Thymus (tissue), 11 donors: ENCODE results near the gene AMT. TPM values are rescaled to one million over a fixed set of nuclear protein-coding genes. Genes with fewer than 3 reads are reported as not detected.

ENCODE experiments used
- DNase-seq, 9 donors: peaks; one replicate each; pipeline ENCODE4 v3.0.0-alpha.2; 2013; ENCODE audit warnings: low spot score in 9 of 9, low read depth in 6 of 9, missing footprints in 1 of 9
- H3K27ac ChIP-seq, 2 donors: one replicate each; pipeline ENCODE4 v1.5.1; 2013; ENCODE audit warnings: control low read depth in 1 of 2, low read depth in 1 of 2, low read length in 1 of 2, mild to moderate bottlenecking in 1 of 2, moderate library complexity in 1 of 2
- H3K27me3 ChIP-seq, 2 donors: one replicate each; pipeline ENCODE4 v1.5.1; 2013; ENCODE audit warnings: low read length in 1 of 2; ENCODE audit not compliant: control insufficient read depth in 2 of 2, insufficient read depth in 1 of 2
- H3K36me3 ChIP-seq, 2 donors: one replicate each; pipeline ENCODE4 v1.5.1; 2013; ENCODE audit warnings: low read length in 1 of 2, mild to moderate bottlenecking in 1 of 2, moderate library complexity in 1 of 2; ENCODE audit not compliant: control insufficient read depth in 2 of 2, insufficient read depth in 2 of 2
- H3K4me1 ChIP-seq, 2 donors: one replicate each; pipeline ENCODE4 v1.5.1; 2013; ENCODE audit warnings: low read length in 2 of 2; ENCODE audit not compliant: control insufficient read depth in 2 of 2, insufficient read depth in 2 of 2
- H3K4me3 ChIP-seq, 2 donors: one replicate each; pipeline ENCODE4 v1.5.1; 2013; ENCODE audit warnings: low read length in 2 of 2, control low read depth in 1 of 2, mild to moderate bottlenecking in 1 of 2
- H3K9me3 ChIP-seq, 2 donors: one replicate each; pipeline ENCODE4 v1.5.1; 2013; ENCODE audit warnings: low read length in 1 of 2, mild to moderate bottlenecking in 1 of 2; ENCODE audit not compliant: control insufficient read depth in 2 of 2, insufficient read depth in 1 of 2
- WGBS: extraction: QIAGEN DNeasy Blood & Tissue Kit; methylation state at CpG from one replicate; pipeline ENCODE4 v1.1.7; 2013; 5-methylcytosine and 5-hydroxymethylcytosine counted together
- polyA plus RNA-seq: library from polyadenylated mRNA; stranded (reverse); fragments of 200-250 nt; gene quantifications from one replicate; pipeline ENCODE4 v1.2.3, GENCODE V29; 2013
- total RNA-seq: library from RNA; stranded (reverse); fragments of 120-200 nt; gene quantifications from one replicate; pipeline ENCODE4 v1.2.4, GENCODE V29; 2013
- donor health status: healthy.

Gene AMT
- total and polyA plus RNA-seq, 2 donors = 4.1 to 40.0 TPM

DNA sequence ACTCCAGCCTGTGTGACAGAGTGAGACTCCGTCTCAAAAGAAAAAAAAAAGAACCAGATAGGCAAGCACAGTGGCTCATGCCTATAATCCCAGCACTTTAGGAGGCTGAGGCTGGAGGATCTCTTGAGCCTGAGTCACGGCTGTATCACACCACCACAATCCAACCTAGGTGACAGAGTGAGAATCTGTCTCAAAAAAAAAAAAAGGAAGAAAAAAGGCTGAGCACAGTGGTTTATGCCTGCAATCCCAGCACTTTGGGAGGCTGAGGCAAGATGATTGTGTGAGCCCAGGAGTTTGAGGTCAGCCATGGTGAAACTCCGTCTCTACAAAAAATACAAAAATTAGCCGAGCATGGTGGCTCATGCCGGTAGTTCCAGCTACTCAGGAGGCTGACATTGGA, 12.5 kb upstream of the AMT start:
- no peaks in the 10 kb centered on the region for H3K27me3 ChIP-seq
- H3K36me3 ChIP-seq = no peaks in the 10 kb centered on the region
- peaks cover 0 to under 1% of the 10 kb centered on the region in 2 donors for H3K4me1 ChIP-seq
- DNase-seq = no peak
- H3K4me3 ChIP-seq = no peak overlapping the region
- WGBS = 96% methylated on average over 5 of the region's 5 CpGs
- no peak overlapping the region for H3K27ac ChIP-seq
- H3K9me3 ChIP-seq = no peaks in the 10 kb centered on the region

DNA sequence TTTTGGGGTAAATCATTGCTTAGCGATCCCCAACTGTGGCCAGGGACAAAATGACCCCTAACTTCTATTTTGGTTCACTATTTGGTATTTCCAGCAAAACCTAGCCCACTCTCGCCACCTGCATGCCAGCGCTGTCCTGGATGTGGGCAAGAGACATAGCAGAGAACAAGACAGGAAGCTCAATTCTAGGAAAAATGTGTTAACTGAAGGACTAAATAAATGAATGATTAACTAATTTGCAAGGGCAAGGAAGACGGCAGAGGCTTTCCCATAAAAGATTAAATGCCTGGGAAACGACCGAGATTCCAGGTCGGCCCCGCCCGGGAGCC, 6.4 kb upstream of the AMT start:
- Histone ChIP-seq H3K27ac (peak overlapping the region; percentile 85 to 96), H3K27me3 (no peaks in the 10 kb centered on the region), H3K9me3 (no peaks in the 10 kb centered on the region), H3K4me3 (peak overlapping the region; percentile 80 to 85), H3K36me3 (peaks cover 16 to 18% of the 10 kb centered on the region in 2 donors), H3K4me1 (peaks cover 3 to 11% of the 10 kb centered on the region in 2 donors)
- 4% methylated on average over 9 of the region's 9 CpGs for WGBS
- peak in 1 of 9 donors; percentile 19 for DNase-seq

- Histone ChIP-seq H3K4me1 (peaks cover 4 to 16% of the 10 kb centered on the region in 2 donors), H3K27me3 (no peaks in the 10 kb centered on the region), H3K4me3 (no peak overlapping the region), H3K27ac (no peak overlapping the region), H3K9me3 (no peaks in the 10 kb centered on the region), H3K36me3 (peaks cover 16 to 23% of the 10 kb centered on the region in 2 donors)
- WGBS = 98% methylated on average over 2 of the region's 2 CpGs
- no peak for DNase-seq
Measured at GRCh38 chr3:49427586-49427985, 5.3 kb upstream of the AMT start.

DNA sequence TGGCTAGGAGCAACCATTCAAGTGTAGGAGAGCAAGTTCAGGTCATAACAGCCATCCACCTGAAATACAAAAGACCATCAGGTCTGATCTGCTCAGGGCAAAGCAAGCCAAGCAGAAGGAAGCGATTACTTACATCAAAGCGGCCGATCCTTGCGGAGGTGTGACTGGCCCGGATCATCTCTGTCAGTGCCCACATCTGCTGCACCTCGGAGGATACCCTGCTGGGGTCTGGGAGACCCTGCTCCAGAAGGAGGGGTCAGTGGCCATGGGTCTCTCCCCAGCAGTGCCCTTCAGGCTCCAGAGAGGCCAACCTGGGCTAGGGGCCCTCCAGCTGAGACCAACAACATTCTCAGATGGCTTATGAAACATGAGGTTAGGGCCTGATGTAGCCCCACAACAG, 2.5 kb upstream of the AMT start:
- no peak overlapping the region for H3K27ac ChIP-seq
- peaks cover 16 to 30% of the 10 kb centered on the region in 2 donors for H3K36me3 ChIP-seq
- H3K9me3 ChIP-seq = peaks cover 0 to 1% of the 10 kb centered on the region in 2 donors
- H3K4me3 ChIP-seq = no peak overlapping the region
- 98% methylated on average over 6 of the region's 6 CpGs for WGBS
- H3K27me3 ChIP-seq = no peaks in the 10 kb centered on the region
- H3K4me1 ChIP-seq = peaks cover 14 to 26% of the 10 kb centered on the region in 2 donors
- DNase-seq = no peak

DNA sequence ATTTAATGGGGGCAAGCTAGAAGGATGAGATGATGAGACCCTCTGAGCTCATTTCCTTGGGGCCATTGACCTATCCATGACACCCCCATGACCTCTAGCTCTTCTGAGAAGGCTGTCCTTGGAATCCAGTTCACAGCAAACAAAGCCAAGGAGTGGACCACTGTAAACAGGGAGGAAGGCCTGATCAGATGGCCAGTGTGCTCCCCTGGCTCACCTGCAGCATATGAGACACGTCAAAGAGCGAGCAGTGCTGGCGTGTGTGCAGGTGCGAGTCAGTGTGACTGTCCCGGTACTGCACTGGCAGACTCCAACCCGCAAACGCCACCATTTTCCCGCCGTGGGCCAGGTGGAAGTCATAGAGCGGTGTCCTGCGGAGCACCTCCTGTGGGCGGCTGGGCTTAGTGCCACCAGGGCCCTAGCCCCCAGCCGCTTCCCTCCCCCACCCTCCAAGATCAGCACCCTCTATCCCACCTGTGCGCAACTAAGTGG, 339 bp downstream of the AMT start:
- peaks cover 0 to 1% of the 10 kb centered on the region in 2 donors for H3K9me3 ChIP-seq
- H3K4me1 ChIP-seq = peaks cover 13 to 23% of the 10 kb centered on the region in 2 donors
- H3K27ac ChIP-seq = no peak overlapping the region
- peak overlapping the region; percentile 8 to 19 for H3K4me3 ChIP-seq
- peaks cover 30% of the 10 kb centered on the region in 2 donors for H3K36me3 ChIP-seq
- peak in 1 of 9 donors; percentile 47 for DNase-seq
- 33% methylated on average over 14 of the region's 14 CpGs for WGBS
- no peaks in the 10 kb centered on the region for H3K27me3 ChIP-seq

- no peak for DNase-seq
- 98% methylated on average over 13 of the region's 13 CpGs for WGBS
- Histone ChIP-seq H3K4me1 (peaks cover 34 to 48% of the 10 kb centered on the region in 2 donors), H3K4me3 (no peak overlapping the region), H3K27ac (no peak overlapping the region), H3K9me3 (peaks cover 0 to 1% of the 10 kb centered on the region in 2 donors), H3K27me3 (no peaks in the 10 kb centered on the region), H3K36me3 (peaks cover 12 to 28% of the 10 kb centered on the region in 2 donors)
Measured at GRCh38 chr3:49417516-49418120, 4.7 kb downstream of the AMT start.

GRCh38 chr3:49416867-49417266, 5.4 kb downstream of the AMT start:
- no peak for DNase-seq
- no peaks in the 10 kb centered on the region for H3K9me3 ChIP-seq
- no peak overlapping the region for H3K4me3 ChIP-seq
- peaks cover 27 to 45% of the 10 kb centered on the region in 2 donors for H3K4me1 ChIP-seq
- H3K27me3 ChIP-seq = no peaks in the 10 kb centered on the region
- 100% methylated on average over 2 of the region's 2 CpGs for WGBS
- peak overlapping the region; percentile 80 to 85 for H3K27ac ChIP-seq
- peaks cover 10 to 28% of the 10 kb centered on the region in 2 donors for H3K36me3 ChIP-seq

DNA sequence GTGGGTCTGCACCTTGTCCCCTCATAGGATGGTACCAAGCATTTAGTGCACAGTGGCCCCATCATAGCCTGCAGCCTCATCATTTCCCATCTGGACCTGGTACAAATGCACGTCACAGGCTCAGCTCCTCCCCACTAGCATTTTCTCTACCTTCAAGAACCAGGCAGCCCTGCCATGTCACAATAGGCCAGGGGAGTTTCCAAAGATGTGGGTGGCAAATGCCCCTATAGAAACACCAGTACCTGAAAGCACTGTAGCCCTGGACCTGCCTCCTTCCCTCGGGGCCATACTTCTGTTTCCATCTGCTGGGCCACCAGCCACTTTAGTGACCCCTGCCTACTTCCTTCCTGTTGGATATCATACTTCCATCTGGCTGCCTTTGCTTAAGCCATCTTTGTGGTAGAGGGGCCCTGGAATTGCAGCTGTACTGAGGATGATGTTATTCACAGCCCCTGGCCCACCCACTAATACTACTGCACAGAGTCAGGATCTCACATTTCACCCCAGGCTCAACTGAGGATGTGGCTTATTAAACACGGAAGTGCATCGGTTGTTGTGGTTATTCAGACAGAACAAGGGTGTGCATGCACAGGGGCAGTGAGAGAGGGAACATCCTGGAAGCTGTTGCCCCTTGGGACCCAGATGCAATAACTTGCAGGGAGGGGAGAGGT, 6.2 kb downstream of the AMT start:
- Histone ChIP-seq H3K27ac (peak overlapping the region; percentile 80 to 85), H3K4me3 (peak overlapping the region in 1 of 2 donors; percentile 2), H3K4me1 (peaks cover 24 to 40% of the 10 kb centered on the region in 2 donors), H3K9me3 (no peaks in the 10 kb centered on the region), H3K27me3 (no peaks in the 10 kb centered on the region), H3K36me3 (peaks cover 8 to 28% of the 10 kb centered on the region in 2 donors)
- 15% methylated on average over 4 of the region's 4 CpGs for WGBS
- peak in 4 of 9 donors; percentile 46 to 78 (median 60) for DNase-seq

DNA sequence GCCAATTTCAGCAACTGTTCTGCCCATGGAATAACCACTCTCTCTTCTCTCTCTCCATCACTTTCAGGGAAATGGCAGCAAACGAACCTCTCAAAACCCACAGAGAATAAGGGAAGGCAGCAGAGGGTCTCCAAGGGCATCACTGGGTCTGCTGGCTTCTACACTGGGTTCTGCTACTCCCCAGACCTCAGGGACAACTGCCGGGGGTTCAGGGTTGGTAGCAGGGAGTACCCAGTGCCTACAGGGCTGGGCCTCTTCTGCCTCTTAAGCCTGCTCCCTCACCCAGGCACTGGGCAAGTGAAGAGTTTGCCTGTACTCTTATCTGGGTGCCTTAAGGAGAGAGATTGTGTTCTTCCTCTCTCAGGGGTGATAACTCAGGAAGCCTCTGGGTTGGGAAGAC, 7.5 kb downstream of the AMT start:
- DNase-seq = no peak
- no peaks in the 10 kb centered on the region for H3K9me3 ChIP-seq
- no peak overlapping the region for H3K4me3 ChIP-seq
- WGBS = 98% methylated on average over 2 of the region's 2 CpGs
- H3K27me3 ChIP-seq = no peaks in the 10 kb centered on the region
- H3K36me3 ChIP-seq = peaks cover 5 to 28% of the 10 kb centered on the region in 2 donors
- H3K4me1 ChIP-seq = peaks cover 32 to 45% of the 10 kb centered on the region in 2 donors
- peak overlapping the region; percentile 15 to 26 for H3K27ac ChIP-seq
